Lung (tissue), 12 donors: Measurements from ENCODE around the gene HERPUD1. TPM values are rescaled to one million over a fixed set of nuclear protein-coding genes. Genes with fewer than 3 reads are reported as not detected.

Experiments
- ATAC-seq: fragments of 200-7000 bp; cut with Tn5 transposase; one replicate; pipeline ENCODE4 v1.9.1; 2020; ENCODE audit warnings: moderate number of reproducible peaks; ENCODE audit not compliant: insufficient read depth, low FRiP score
- DNase-seq, 3 donors: peaks; one replicate each; pipeline ENCODE4 v3.0.0-alpha.2; 2013 to 2017
- H3K27ac ChIP-seq, 2 donors: one replicate each; pipeline ENCODE4 v1.5.1; 2013; ENCODE audit warnings: mild to moderate bottlenecking in 2 of 2, moderate library complexity in 2 of 2, control low read depth in 1 of 2, inconsistent platforms in 1 of 2, low read depth in 1 of 2, low read length in 1 of 2
- H3K27me3 ChIP-seq, 3 donors: one replicate each; pipeline ENCODE4 v1.5.1; 2013; ENCODE audit warnings: low read length in 2 of 3; ENCODE audit not compliant: control insufficient read depth in 3 of 3, insufficient read depth in 3 of 3
- H3K36me3 ChIP-seq, 4 donors: one replicate each; pipeline ENCODE4 v1.5.1; 2013; ENCODE audit warnings: low read length in 4 of 4, mild to moderate bottlenecking in 1 of 4, moderate library complexity in 1 of 4; ENCODE audit not compliant: control insufficient read depth in 4 of 4, insufficient read depth in 4 of 4
- H3K4me1 ChIP-seq, 5 donors: one replicate each; pipeline ENCODE4 v1.5.1; 2013; ENCODE audit warnings: low read length in 5 of 5, mild to moderate bottlenecking in 2 of 5, moderate library complexity in 1 of 5; ENCODE audit not compliant: control insufficient read depth in 5 of 5, insufficient read depth in 5 of 5
- H3K4me3 ChIP-seq: one replicate; pipeline ENCODE4 v1.5.1; 2013; ENCODE audit warnings: mild to moderate bottlenecking, control low read depth, moderate library complexity
- H3K9ac ChIP-seq, 2 donors: one replicate each; pipeline ENCODE4 v1.5.1; 2013; ENCODE audit warnings: low read length in 2 of 2, control low read depth in 1 of 2; ENCODE audit not compliant: insufficient read depth in 1 of 2
- H3K9me3 ChIP-seq, 4 donors: one replicate each; pipeline ENCODE4 v1.5.1; 2013; ENCODE audit warnings: low read length in 3 of 4, mild to moderate bottlenecking in 1 of 4, moderate library complexity in 1 of 4; ENCODE audit not compliant: control insufficient read depth in 4 of 4, insufficient read depth in 3 of 4
- CTCF ChIP-seq: IDR thresholded peaks from 2 replicates; pipeline ENCODE4 v1.5.1; 2012; ENCODE audit warnings: mild to moderate bottlenecking; ENCODE audit errors: control extremely low read depth, extremely low read depth
- WGBS, 2 donors: extraction: QIAGEN DNeasy Blood & Tissue Kit; methylation state at CpG; one replicate each; pipeline ENCODE4 v1.1.7; 2013; 5-methylcytosine and 5-hydroxymethylcytosine counted together
- polyA plus RNA-seq, 2 donors: library from polyadenylated mRNA; stranded (reverse); fragments of 200-250 nt; gene quantifications; one replicate each; pipeline ENCODE4 v1.2.1, GENCODE V29; 2013
- total RNA-seq, 2 donors: library from RNA; depleted of rRNA in 1 of 2; stranded (reverse); fragments of >200 nt in 1 of 2; gene quantifications; one replicate each; pipeline ENCODE4 v1.2.1, GENCODE V29; 2014 to 2021
- donor health status: control.
- donor health status: control.
- donor health status: Bipolar disorder and iron deficiency.
- donor health status: healthy.
- donor health status: DM: yes; HTN: yes; CAD: no.

Gene HERPUD1
- total and polyA plus RNA-seq, 4 donors, result 70.5 to 219 (median 144) TPM

- H3K27ac ChIP-seq, result no peak overlapping the region
These were observed 21.8 kb upstream of the HERPUD1 start for GRCh38 chr16:56910112-56910511.

GRCh38 chr16:56910654-56911539 is 21.0 kb upstream of the HERPUD1 start:
- H3K9me3 ChIP-seq, result no peaks in the 10 kb centered on the region
- no peak for TF ChIP-seq CTCF
- no peaks in the 10 kb centered on the region for H3K27me3 ChIP-seq
- H3K4me1 ChIP-seq, result peaks cover 0 to 21% (median 10%) of the 10 kb centered on the region in 5 donors
- ATAC-seq (no peak), DNase-seq (peak in 1 of 3 donors; percentile 44)
- no peak overlapping the region for H3K9ac ChIP-seq
- H3K4me3 ChIP-seq, result no peak overlapping the region
- WGBS, 2 donors, result 48 to 62% methylated on average over 12 of the region's 12 CpGs
- H3K36me3 ChIP-seq, result no peaks in the 10 kb centered on the region
- peak overlapping the region in 1 of 2 donors; percentile 45 for H3K27ac ChIP-seq

More at GRCh38 chr16:56910112-56910511, 21.8 kb upstream of the HERPUD1 start:
- no peak for DNase-seq
- TF ChIP-seq CTCF, result no peak
- H3K27me3 ChIP-seq, result no peaks in the 10 kb centered on the region
- H3K4me3 ChIP-seq, result no peak overlapping the region
- no peaks in the 10 kb centered on the region for H3K9me3 ChIP-seq
- no peak overlapping the region for H3K9ac ChIP-seq
- no peaks in the 10 kb centered on the region for H3K36me3 ChIP-seq
- ATAC-seq, result no peak
- peaks cover 0 to 14% (median 7%) of the 10 kb centered on the region in 5 donors for H3K4me1 ChIP-seq
- 75 to 89% methylated on average over 5 of the region's 5 CpGs for WGBS, 2 donors

GRCh38 chr16:56911771-56912571 is 20.0 kb upstream of the HERPUD1 start:
- Histone ChIP-seq H3K27ac (peak overlapping the region in 1 of 2 donors; percentile 57), H3K9me3 (no peaks in the 10 kb centered on the region), H3K27me3 (no peaks in the 10 kb centered on the region), H3K4me3 (no peak overlapping the region), H3K4me1 (peaks cover 0 to 23% (median 10%) of the 10 kb centered on the region in 5 donors), H3K9ac (no peak overlapping the region), H3K36me3 (no peaks in the 10 kb centered on the region)
- 49 to 56% methylated on average over 22 of the region's 22 CpGs for WGBS, 2 donors
- ATAC-seq (peak; percentile 36), DNase-seq (peak in 1 of 3 donors; percentile 41)
- no peak for TF ChIP-seq CTCF
